ENCODE data around the gene TNS3. TPM values are rescaled to one million over a fixed set of nuclear protein-coding genes. Genes with fewer than 3 reads are reported as not detected.

TNS3 gene
- total and polyA plus RNA-seq, 2 of the 13 experiments (the other 11 are each of a cell fraction or from before 2014, with no cell fraction given), result 52.9 to 55.7 TPM

- TF ChIP-seq ZBTB25 (CRISPR knock-in tag; IDR thresholded peaks at IDR 0.05), result 0 out of 2 replicates have a peak, but pooled peaks have one; percentile 2
- 0 out of 2 replicates have a peak, but pooled peaks have one; percentile 4 for TF ChIP-seq ZNF687 (CRISPR knock-in tag; IDR thresholded peaks at IDR 0.05)
- TF ChIP-seq NONO (IDR thresholded peaks at IDR 0.05), result no peak
- TF ChIP-seq NONO (CRISPR knock-in tag; conservative IDR thresholded peaks at IDR 0.05), result 0 out of 2 replicates have a peak, but pooled peaks have one; percentile 17
- TF ChIP-seq DRAP1 (CRISPR knock-in tag; IDR thresholded peaks at IDR 0.05), result no peak
These were observed 43.9 kb downstream of the TNS3 start (continued) for GRCh38 chr7:47537716-47538675.

Data from HepG2 (cell line).